ENCODE data around the gene GJC2.

The GJC2 gene

GRCh38 chr1:228114827-228115226, 34.9 kb upstream of the GJC2 start:
- no peak for DNase-seq (ENCODE audit: low read depth in 2 of 2)

GRCh38 chr1:228117335-228117734, 32.4 kb upstream of the GJC2 start:
- no peak for DNase-seq (ENCODE audit: low read depth in 2 of 2)

- no peak for DNase-seq (ENCODE audit: low read depth in 2 of 2)
Observed at GRCh38 chr1:228118040-228118439, 31.7 kb upstream of the GJC2 start.

GRCh38 chr1:228120351-228120750, 29.4 kb upstream of the GJC2 start:
- DNase-seq (ENCODE audit: low read depth in 2 of 2), result no peak

GRCh38 chr1:228120857-228121489, 28.8 kb upstream of the GJC2 start:
- no peak for DNase-seq (ENCODE audit: low read depth in 2 of 2)

- DNase-seq (ENCODE audit: low read depth in 2 of 2), result no peak
Observed at GRCh38 chr1:228122921-228123441, 26.7 kb upstream of the GJC2 start.

- DNase-seq (ENCODE audit: low read depth in 2 of 2), result no peak
Observed at GRCh38 chr1:228123505-228123904, 26.2 kb upstream of the GJC2 start.

GRCh38 chr1:228125185-228125584, 24.5 kb upstream of the GJC2 start:
- DNase-seq (ENCODE audit: low read depth in 2 of 2), result no peak

- DNase-seq (ENCODE audit: low read depth in 2 of 2), result no peak
Observed at GRCh38 chr1:228131766-228132165, 18.0 kb upstream of the GJC2 start.

- no peak for DNase-seq (ENCODE audit: low read depth in 2 of 2)
Observed at GRCh38 chr1:228134591-228134990, 15.1 kb upstream of the GJC2 start.

GRCh38 chr1:228136901-228137300, 12.8 kb upstream of the GJC2 start:
- no peak for DNase-seq (ENCODE audit: low read depth in 2 of 2)

GRCh38 chr1:228139406-228139930, 10.3 kb upstream of the GJC2 start:
- no peak for DNase-seq (ENCODE audit: low read depth in 2 of 2)

- peak; percentile 99 for DNase-seq (ENCODE audit: low read depth in 2 of 2)
Observed at GRCh38 chr1:228139931-228140723, 9.6 kb upstream of the GJC2 start, which contains the start of gene GUK1. TSS of gene GUK1 (plus strand) at chr1:228140279. CDS start at chr1:228140303, 24 bp downstream.

- no peak for DNase-seq (ENCODE audit: low read depth in 2 of 2)
Observed at GRCh38 chr1:228140724-228141225, 9.0 kb upstream of the GJC2 start.

GRCh38 chr1:228141226-228142044, 8.3 kb upstream of the GJC2 start:
- peak in 1 of 2 donors; percentile 13 for DNase-seq (ENCODE audit: low read depth in 2 of 2)

- DNase-seq (ENCODE audit: low read depth in 2 of 2), result no peak
Observed at GRCh38 chr1:228142155-228142691, 7.5 kb upstream of the GJC2 start.

GRCh38 chr1:228142701-228143136, 7.0 kb upstream of the GJC2 start:
- DNase-seq (ENCODE audit: low read depth in 2 of 2), result no peak

GRCh38 chr1:228143480-228144192, 6.1 kb upstream of the GJC2 start:
- no peak for DNase-seq (ENCODE audit: low read depth in 2 of 2)

GRCh38 chr1:228144193-228144992, 5.3 kb upstream of the GJC2 start:
- DNase-seq (ENCODE audit: low read depth in 2 of 2), result no peak

- DNase-seq (ENCODE audit: low read depth in 2 of 2), result no peak
Observed at GRCh38 chr1:228144993-228145343, 4.8 kb upstream of the GJC2 start.
